ENCODE measurements around the gene SEMA5A.

SEMA5A gene

DNA sequence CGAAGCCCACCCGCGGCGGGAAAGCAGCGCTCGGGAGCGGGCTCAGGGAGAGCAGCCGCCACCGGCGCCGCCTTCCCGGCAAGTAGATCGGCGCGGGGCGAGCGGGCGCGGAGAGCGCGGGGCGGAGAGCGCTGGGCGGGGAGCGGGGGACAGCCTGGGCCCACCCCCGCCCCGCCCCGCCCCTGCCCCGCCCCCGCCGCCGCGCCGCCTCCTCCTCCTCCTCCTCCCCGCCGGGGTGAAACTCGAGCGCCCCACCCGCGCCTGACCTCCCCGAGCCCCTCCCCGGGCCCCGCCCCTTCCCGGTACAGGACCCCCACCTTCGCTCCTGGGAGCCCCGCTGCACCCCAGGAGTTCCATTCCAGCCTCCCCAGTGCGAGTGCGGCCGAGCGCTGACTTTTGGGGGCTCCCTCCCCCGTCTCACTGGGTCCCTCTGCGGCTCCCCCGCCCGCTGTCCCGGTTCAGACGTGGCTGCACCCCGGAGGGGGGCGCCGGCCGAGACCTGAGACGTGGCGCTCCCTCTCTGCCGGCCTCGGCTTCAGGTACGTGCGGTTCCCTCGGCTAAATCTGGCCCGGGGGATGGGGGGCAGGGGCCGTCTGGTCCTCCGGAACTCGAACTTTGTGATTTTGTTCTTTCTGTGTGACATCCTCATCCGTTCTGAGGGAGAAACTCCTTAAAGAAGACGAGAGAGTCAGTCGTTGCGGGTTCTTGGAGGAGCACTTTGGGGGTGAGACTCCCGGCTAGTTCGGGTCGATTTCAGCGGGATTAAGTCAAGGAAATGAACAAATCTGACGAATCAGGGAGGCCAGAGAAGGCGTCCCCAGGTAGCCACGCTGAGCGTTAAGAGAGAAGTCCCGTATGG lies at the start of gene SEMA5A:
Gene SEMA5A, minus strand, starts transcription at position 84 of the 860 bp plus-strand sequence. CDS start 166,129 bp downstream, outside the sequence.
- no peak for DNase-seq

- DNase-seq = no peak
These were observed 49.0 kb upstream of the SEMA5A start for GRCh38 chr5:9594913-9595312.

DNA sequence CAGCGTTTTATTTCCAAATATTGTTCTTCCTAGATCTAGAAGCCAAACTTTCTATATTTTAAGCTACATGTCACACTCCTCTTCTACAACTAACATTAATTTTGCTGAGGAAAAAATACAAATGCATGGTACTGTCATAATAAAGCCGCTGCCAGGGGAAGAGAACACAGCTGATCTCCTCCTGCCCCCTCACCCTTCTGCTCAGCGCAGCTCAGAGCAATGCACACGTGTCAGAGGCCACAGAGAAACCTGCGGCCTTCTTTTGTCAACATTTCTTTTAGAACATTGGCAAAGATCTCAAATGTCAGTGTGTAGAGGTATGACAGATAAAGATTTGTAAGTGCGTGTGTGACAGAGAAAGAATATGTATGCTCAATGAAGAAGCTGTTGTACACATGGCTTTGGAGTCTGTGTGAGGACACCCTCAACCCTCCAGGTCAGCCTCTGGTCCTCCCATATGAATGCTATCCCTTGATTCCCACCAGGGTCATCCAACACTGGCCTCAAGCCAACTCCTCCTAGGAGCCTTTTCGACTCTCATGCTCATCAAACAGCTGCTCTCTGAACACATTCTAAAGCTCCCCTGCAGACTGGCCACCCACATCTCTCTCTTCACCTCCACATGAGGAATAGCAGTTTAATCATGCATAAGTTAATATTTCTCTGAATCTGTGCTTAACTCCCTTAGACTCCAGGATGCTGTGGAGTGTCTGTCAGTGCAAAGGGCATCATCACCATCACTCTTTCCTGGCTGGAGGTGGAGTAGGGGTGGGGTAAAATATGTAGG lies 43.4 kb upstream of the SEMA5A start:
- no peak for DNase-seq

GRCh38 chr5:9588254-9588653 lies 42.4 kb upstream of the SEMA5A start:
- no peak for DNase-seq

DNA sequence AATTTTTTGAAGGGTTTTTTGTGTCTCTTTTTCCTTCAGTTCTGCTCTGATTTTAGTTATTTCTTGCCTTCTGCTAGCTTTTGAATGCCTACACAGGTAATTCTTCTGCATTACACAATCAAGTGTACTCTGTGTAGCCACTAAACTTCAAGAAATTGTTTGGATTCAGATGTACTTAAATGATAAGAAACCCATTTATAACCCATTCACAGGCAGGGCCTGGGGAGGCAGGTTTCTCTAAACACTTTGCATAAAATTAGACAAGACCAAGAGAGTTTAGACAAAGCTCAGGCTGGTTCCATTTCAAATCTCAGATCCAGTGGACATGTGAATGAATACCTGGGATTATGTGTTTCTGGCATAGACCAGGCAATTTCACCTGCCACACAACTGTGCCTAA lies 41.3 kb upstream of the SEMA5A start:
- DNase-seq = no peak

DNA sequence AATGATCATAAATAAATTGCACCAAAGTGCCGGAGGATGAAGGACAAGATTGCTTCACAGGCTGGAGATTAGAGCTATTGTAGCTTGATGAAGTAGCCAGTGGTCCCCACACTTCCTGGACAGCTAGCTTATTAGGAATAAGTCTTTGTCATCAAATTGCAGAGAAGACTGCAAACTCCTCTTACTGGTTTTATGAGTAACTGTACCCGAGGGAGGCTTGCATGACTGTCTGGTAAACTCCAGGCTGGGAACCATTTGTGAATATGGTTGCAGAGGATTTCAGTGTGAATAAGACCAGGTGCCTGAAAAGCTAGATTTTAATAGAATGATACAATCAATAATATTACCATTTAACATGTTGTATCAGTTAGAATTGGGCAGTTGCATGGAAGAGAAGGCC lies 36.5 kb upstream of the SEMA5A start:
- no peak for DNase-seq

DNA sequence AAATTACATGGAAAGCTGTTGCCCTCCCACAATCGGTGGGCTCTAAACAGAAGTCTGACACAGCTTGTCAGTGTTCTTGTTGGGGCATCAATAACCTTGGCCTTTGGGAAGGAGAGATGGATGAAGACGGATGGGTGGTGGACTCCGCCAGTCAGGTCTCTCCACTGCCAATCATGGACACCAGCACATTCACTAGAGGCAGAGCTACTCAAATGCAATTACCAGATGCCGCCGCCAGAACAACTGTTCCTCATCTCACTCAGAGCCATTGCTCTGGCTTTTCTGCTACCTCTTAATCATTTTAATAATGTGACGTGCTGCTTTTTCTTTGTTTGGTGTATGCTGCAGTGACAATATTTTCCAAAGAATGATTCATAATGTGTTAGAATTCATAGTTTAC lies 27.9 kb upstream of the SEMA5A start:
- DNase-seq = no peak

GRCh38 chr5:9572246-9572645 lies 26.4 kb upstream of the SEMA5A start:
- DNase-seq = no peak

DNA sequence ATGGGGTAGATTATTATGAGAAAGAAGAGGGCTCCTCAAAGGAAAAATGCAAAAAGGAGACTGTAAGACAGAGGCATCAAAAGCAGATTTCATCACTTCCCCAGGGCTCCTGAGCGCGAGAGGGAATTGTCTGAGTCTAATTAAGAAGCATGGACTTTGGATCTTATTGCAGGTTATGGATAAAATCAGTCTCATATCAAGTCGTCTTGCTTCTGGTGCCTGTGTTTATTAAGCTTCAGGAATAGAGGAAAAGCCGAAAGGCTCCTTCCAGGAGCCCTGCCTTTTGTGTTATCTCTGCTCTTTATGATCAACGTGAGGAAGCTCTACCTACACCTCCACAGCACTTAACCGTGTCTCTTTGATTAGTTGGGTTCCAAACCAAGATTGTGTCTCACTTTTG lies 25.0 kb upstream of the SEMA5A start:
- DNase-seq = no peak

GRCh38 chr5:9567039-9567438 lies 21.2 kb upstream of the SEMA5A start:
- DNase-seq = no peak

DNA sequence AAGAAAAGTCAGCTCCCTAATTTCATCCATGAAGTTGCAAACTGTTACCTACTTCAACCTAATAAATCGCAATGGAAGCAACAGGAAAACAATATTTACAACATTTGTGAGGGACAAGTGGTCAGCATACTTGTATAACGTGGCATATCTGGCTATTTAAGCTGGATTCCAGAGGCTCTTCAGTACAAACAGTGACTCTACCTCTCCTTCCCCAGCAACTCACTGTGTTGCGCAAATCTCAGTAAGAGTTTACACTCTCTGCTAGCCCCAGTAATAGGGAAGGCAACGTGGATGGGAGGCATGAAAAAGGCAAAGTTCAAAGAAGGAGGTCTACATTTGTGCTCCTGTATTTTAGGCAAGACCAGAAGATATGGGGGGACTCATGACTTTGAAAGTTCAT lies 18.9 kb upstream of the SEMA5A start:
- DNase-seq = no peak

DNA sequence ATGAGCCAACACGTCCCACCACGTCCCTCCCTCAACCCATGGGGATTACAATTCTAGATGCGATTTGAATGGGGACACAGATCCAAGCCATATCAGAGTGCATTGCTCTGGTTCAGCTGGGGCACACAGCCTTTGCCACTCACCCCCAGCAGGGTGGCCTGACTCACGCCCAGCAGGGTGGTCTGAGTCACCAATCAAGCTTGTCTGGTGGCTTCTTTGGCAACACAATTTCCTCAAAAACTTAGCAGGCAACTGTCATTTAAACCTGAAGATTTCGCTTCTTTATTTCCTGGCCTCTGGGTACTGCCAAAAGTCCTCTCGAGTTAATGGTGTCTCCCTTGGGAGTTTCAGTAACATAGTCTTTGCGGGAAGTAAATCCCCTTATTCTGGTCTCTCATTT lies 16.3 kb upstream of the SEMA5A start:
- no peak for DNase-seq

DNA sequence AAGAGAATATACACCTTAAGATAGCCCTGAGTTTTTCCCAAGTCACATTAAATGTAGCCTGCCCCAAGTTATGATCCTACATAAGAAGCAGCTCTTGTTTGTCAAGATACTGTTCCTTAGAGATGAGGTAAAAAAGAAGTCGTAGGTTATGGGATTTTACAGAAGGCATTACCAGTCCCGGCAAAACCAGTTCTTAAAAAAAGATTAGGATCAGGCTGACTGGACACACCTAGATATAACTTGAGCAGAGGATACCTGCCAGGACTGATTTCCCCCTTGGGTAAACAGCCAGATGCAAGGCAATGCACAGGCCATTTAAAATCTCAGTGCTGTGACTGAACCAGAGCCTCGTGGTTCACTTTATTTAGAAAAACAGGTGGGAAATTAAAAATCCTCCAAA lies 14.1 kb upstream of the SEMA5A start:
- DNase-seq = no peak

DNA sequence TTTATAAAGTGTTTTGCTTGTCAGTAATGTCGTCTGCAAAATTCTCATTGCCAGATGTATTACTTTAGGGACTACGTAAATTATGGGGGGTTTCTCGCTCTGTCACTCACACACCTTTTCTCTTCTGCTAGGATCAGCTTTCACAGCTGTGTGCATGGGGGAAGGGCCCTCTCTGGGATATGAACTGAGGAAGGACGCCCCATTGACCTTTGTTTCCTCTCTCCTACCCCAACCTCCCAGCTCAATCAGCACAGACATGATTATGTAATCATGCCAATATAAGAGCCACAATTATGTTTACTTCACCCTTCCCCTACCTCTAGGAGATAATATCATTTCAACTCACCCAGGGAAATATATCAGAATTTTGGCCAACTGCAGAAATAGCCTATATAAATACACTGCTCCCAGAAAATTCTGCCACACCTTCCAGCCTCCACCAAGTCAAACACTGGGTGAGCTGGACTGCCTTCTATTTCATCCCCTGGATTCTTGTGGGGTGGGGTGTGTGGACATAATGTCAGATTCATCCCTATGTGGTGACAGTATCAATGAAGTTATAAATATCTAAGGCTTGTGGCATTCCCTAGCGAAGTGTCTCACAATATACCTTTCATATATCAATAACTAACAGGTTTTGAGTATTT lies 12.6 kb upstream of the SEMA5A start:
- DNase-seq = no peak

GRCh38 chr5:9557696-9558095 lies 11.8 kb upstream of the SEMA5A start:
- no peak for DNase-seq

DNA sequence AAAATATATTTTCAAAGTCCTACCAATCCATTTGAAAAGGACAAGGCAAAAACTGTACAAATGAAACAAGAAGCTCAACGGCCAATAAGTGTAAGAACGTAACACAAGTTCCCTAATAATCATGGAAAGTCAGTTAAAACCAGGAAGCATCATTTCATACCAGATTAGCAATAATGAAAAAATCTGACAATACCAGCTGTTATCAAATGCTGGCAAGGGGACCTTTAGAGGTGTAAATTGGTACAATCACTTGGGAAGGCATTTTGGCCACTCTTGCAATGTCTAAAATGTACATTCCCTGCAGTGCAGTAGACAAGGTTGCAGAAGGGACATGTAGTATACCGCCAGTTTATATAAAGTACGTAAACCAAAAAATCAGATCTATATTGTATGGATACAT lies 10.1 kb upstream of the SEMA5A start:
- no peak for DNase-seq

DNA sequence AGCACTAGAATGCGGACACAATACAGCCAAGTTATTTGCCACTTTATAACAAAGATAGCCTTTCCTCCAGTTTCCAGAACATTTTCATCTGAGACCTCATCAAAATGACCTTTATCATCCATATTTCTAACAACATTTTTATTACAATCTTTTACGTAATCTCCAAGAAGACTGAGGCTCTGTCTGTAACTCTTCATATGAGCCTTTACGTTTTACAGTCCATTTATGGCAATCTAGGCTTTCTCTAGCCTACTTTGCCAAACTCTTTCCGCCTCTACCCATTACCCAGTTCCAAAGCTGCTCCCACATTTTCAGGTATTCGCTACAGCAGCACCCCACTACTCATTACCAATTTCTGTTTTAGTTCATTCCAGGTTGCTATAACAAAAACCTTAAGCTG lies 8.2 kb upstream of the SEMA5A start:
- no peak for DNase-seq

GRCh38 chr5:9553561-9553960 lies 7.7 kb upstream of the SEMA5A start:
- no peak for DNase-seq

- DNase-seq = no peak
These were observed 6.0 kb upstream of the SEMA5A start for GRCh38 chr5:9551567-9552537.

DNA sequence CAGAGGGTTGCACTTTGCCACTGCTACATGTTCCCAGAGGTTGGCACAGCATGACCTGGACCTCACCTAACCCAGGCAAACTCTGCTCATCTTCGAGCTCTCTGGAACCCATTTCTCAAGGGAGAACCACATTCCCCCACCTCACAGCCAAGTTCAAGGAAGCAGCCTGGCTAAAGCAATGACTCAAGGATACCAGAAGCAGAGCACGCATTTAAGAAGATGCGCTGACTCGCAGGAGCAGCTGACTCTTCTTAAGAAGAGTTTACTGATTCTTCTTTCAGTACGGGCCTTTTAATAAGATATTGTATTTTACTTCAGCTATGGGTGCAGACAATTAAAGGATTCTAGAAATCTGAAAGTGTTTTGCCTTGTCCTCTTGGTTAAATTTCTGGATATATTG lies 4.1 kb upstream of the SEMA5A start:
- no peak for DNase-seq

DNA sequence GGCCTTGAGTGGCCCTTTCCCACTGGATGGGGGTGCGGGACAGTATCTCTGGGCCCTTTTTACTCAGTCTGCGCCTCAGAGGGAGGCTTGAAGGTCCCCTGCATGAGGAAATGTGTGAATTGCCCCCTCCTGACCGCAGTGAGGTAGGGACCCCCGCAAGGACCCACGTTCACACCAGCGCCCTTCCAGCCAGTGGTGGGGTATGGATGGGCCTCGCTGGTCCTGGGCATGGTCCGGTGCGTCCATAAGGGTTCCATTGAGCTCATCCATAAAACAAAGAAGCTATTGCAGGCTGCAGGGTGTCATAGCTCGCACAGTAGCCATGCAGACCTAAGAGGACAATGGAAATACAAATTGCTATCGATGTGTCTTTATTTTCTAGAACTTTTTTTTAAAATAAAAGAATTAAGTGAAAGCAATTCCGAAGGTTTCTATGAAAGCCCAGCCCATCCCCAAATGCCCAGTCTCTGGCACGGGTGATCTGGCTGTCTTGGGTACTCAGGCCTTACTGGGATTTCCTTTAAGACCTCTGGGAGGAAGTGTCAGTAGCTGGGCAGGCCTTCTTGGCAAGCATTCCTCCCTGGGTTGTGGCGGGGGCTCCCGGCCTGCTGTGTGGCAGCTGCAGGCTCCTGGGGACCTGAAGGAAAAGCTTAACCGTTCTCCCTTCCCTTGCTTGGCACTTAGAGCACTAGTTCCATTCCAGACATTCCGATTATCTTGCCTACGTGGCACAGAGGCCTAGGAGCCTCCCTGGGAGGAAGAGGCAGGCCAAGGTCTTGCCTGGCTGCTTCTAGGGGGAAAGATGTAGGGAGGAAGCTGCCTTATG lies 1.5 kb upstream of the SEMA5A start:
- no peak for DNase-seq

All from bone marrow (tissue), 2 donors.